Natural killer cell (primary cell): ENCODE results near the gene STAG2. TPM values are rescaled to one million over a fixed set of nuclear protein-coding genes. Genes with fewer than 3 reads are reported as not detected.

ENCODE experiments used
- ATAC-seq, 3 donors: fragments of 150-1000 bp in 2 of 3; fragments of 200-7000 bp in 1 of 3; cut with Tn5 transposase; 1 replicate in 1 of 3; 2 replicates in 2 of 3; pipeline ENCODE4 v1.10.0; 2021; ENCODE audit warnings: mild to moderate bottlenecking in 2 of 3, moderate library complexity in 2 of 3
- DNase-seq, 2 donors: peaks; one replicate each; pipeline versions ENCODE4 v3.0.0 to v3.0.0-alpha.2; 2013 to 2021; ENCODE audit warnings: mixed read lengths in 1 of 2
- H3K27ac ChIP-seq: one replicate; pipeline ENCODE4 v1.5.1; 2013; ENCODE audit warnings: mild to moderate bottlenecking, low read length
- H3K27me3 ChIP-seq: one replicate; pipeline ENCODE4 v1.6.1; 2013; ENCODE audit warnings: low read length; ENCODE audit not compliant: control insufficient read depth, insufficient read depth
- H3K36me3 ChIP-seq: one replicate; pipeline ENCODE4 v1.6.1; 2013; ENCODE audit warnings: low read length; ENCODE audit not compliant: control insufficient read depth, insufficient read depth
- H3K4me1 ChIP-seq: one replicate; pipeline ENCODE4 v1.6.1; 2013; ENCODE audit warnings: low read length; ENCODE audit not compliant: control insufficient read depth, insufficient read depth
- H3K4me3 ChIP-seq: one replicate; pipeline ENCODE4 v1.5.1; 2013; ENCODE audit warnings: low read length
- H3K9me3 ChIP-seq: one replicate; pipeline ENCODE4 v1.6.1; 2013; ENCODE audit warnings: low read length; ENCODE audit not compliant: control insufficient read depth, insufficient read depth
- H3K27ac Mint-ChIP-seq, 2 donors: one replicate each; pipeline ENCODE4 v1.8.0; 2022; ENCODE audit warnings: mild to moderate bottlenecking in 2 of 2, mixed read lengths in 2 of 2, moderate library complexity in 1 of 2
- H3K27me3 Mint-ChIP-seq, 2 donors: one replicate each; pipeline ENCODE4 v1.8.0; 2022; ENCODE audit warnings: low read depth in 2 of 2, mixed read lengths in 2 of 2
- H3K36me3 Mint-ChIP-seq: one replicate; pipeline ENCODE4 v1.8.0; 2022; ENCODE audit warnings: mixed read lengths
- H3K4me1 Mint-ChIP-seq, 2 donors: one replicate each; pipeline ENCODE4 v1.8.0; 2022; ENCODE audit warnings: mixed read lengths in 2 of 2
- H3K4me3 Mint-ChIP-seq: one replicate; pipeline ENCODE4 v1.8.0; 2022; ENCODE audit warnings: mild to moderate bottlenecking, moderate library complexity, mixed read lengths
- H3K9me3 Mint-ChIP-seq, 2 donors: one replicate each; pipeline ENCODE4 v1.8.0; 2022; ENCODE audit warnings: mixed read lengths in 2 of 2
- CTCF ChIP-seq: fragments of 200-600 bp; IDR thresholded peaks from one replicate; pipeline ENCODE4 v1.8.0; 2022; ENCODE audit warnings: antibody characterized with exemption
- WGBS: methylation state at CpG from one replicate; pipeline ENCODE4 v1.1.7; 2013; ENCODE audit warnings: missing lambda C conversion rate; ENCODE audit not compliant: insufficient coverage; 5-methylcytosine and 5-hydroxymethylcytosine counted together
- intact Hi-C: fragments of 100-400 bp; cut with micrococcal nuclease; formaldehyde crosslinking; loops from one replicate; pipeline ENCODE4 v1.14.2; 2022
- total RNA-seq, 4 donors: library from RNA; stranded (reverse); fragments of 120-200 nt in 1 of 4; gene quantifications; one replicate each; pipeline versions ENCODE4 v1.2.3 to v1.2.4, GENCODE V29; 2013 to 2022

The STAG2 gene
- total RNA-seq, 3 donors from 2014 or later (not counting 1 experiment from before 2014, with no cell fraction given), result 91.7 to 97.2 (median 92.4) TPM

DNA sequence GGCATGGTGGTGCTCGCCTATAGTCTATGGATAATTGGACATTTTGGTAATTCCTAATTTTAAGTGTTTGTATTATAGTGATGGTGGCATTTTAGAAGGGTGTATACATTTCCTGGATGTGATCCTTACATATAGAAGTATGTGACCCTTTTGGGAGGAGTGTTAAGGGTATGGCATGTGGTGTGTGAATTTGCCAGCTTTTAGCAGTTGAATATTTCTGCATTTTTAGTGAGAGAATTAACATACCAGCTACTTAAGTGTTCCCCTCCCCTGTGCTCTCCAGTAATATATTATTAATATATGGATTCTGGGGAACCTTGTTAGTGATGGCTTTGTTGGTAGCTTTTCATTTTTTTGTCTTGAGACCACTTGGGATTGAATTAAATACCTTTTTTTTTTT, 55.3 kb downstream of the STAG2 start:
- H3K9me3 Mint-ChIP-seq, result no peaks in the 10 kb centered on the region
- ATAC-seq, result no peak
- H3K4me1 ChIP-seq, result peaks cover 4% of the 10 kb centered on the region
- no peaks in the 10 kb centered on the region for H3K36me3 Mint-ChIP-seq
- H3K27ac Mint-ChIP-seq, result peak overlapping the region; percentile 48 to 59
- DNase-seq, result no peak
- no peak overlapping the region for H3K4me3 Mint-ChIP-seq
- 83% methylated on average over 1 of the region's 1 CpG for WGBS
- H3K9me3 ChIP-seq, result no peaks in the 10 kb centered on the region
- H3K4me3 ChIP-seq, result no peak overlapping the region
- no peak for TF ChIP-seq CTCF
- no peaks in the 10 kb centered on the region for H3K27me3 Mint-ChIP-seq
- intact Hi-C loops, result no loop called here
- no peaks in the 10 kb centered on the region for H3K36me3 ChIP-seq
- no peak overlapping the region for H3K27ac ChIP-seq
- H3K4me1 Mint-ChIP-seq, result peaks cover 24 to 27% of the 10 kb centered on the region in 2 donors
- H3K27me3 ChIP-seq, result no peaks in the 10 kb centered on the region

DNA sequence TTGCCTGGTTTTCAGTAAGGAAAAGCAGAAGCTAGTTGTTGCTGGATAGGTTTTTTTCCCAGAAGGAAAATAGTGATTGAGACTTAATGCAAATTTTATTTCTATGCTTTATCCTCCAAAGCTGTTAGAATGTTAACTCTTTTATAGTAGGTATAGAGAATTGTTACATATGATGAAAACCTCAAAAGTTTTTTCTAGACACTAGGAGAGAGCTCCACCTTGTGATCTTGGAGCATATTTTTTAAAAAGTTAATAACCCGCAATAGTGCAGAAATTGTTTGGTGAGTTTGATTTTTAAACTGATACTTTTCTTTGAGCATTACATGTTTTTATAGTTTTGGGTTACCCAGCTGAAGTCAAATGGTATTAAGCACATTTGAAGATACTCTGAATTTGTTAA, 56.5 kb downstream of the STAG2 start:
- Histone ChIP-seq H3K4me3 (no peak overlapping the region), H3K36me3 (peaks cover 3% of the 10 kb centered on the region), H3K9me3 (no peaks in the 10 kb centered on the region), H3K27ac (no peak overlapping the region), H3K27me3 (no peaks in the 10 kb centered on the region), H3K4me1 (peaks cover 4% of the 10 kb centered on the region)
- H3K27ac Mint-ChIP-seq, result peak overlapping the region; percentile 9 to 69
- no peaks in the 10 kb centered on the region for H3K9me3 Mint-ChIP-seq
- 40% methylated on average over 1 of the region's 1 CpG for WGBS
- TF ChIP-seq CTCF, result peak; percentile 27
- peak in 1 of 2 donors; percentile 35 for DNase-seq
- intact Hi-C loops, result no loop called here
- H3K4me3 Mint-ChIP-seq, result no peak overlapping the region
- H3K4me1 Mint-ChIP-seq, result peaks cover 14 to 15% of the 10 kb centered on the region in 2 donors
- H3K27me3 Mint-ChIP-seq, result no peaks in the 10 kb centered on the region
- no peaks in the 10 kb centered on the region for H3K36me3 Mint-ChIP-seq
- ATAC-seq, result peak in 2 of 3 donors; percentile 40 to 50

GRCh38 chrX:124023838-124024238, 62.3 kb downstream of the STAG2 start:
- H3K36me3 Mint-ChIP-seq, result no peaks in the 10 kb centered on the region
- ATAC-seq (no peak), DNase-seq (no peak)
- WGBS, result 65% methylated on average over 2 of the region's 3 CpGs
- H3K4me3 ChIP-seq, result no peak overlapping the region
- peaks cover 0 to 5% of the 10 kb centered on the region in 2 donors for H3K4me1 Mint-ChIP-seq
- peak overlapping the region; percentile 65 to 77 for H3K27ac Mint-ChIP-seq
- peaks cover 4% of the 10 kb centered on the region for H3K4me1 ChIP-seq
- H3K36me3 ChIP-seq, result peaks cover 7% of the 10 kb centered on the region
- H3K4me3 Mint-ChIP-seq, result no peak overlapping the region
- no peaks in the 10 kb centered on the region for H3K9me3 ChIP-seq
- intact Hi-C loops, result no loop called here
- no peaks in the 10 kb centered on the region for H3K27me3 Mint-ChIP-seq
- H3K9me3 Mint-ChIP-seq, result no peaks in the 10 kb centered on the region
- no peak overlapping the region for H3K27ac ChIP-seq
- H3K27me3 ChIP-seq, result no peaks in the 10 kb centered on the region
- no peak for TF ChIP-seq CTCF

DNA sequence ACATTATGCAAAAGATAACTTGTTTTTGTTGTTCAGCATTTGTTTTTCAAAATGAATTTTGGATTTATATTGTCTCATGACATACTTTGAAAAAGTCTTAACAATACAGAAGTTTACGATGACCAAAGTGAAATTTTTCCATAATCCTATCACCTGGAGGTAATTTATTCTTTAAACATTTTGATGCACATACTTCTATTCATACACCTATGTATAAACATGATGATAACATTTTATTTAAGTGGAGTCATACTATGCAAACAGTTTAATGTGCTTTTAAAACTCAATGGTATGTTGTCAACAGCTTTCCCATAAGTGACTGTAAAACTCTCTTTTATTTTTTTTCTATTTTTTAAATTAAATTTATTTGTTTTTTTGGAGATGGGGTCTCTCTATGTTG, 65.0 kb downstream of the STAG2 start:
- Histone ChIP-seq H3K9me3 (no peaks in the 10 kb centered on the region), H3K4me1 (no peaks in the 10 kb centered on the region), H3K27ac (no peak overlapping the region), H3K4me3 (no peak overlapping the region), H3K36me3 (peaks cover 7% of the 10 kb centered on the region), H3K27me3 (no peaks in the 10 kb centered on the region)
- Mint-ChIP-seq H3K27me3 (no peaks in the 10 kb centered on the region), H3K36me3 (no peaks in the 10 kb centered on the region), H3K27ac (no peak overlapping the region), H3K4me1 (peaks cover 0 to 5% of the 10 kb centered on the region in 2 donors), H3K4me3 (no peak overlapping the region), H3K9me3 (no peaks in the 10 kb centered on the region)
- DNase-seq, result no peak
- no CpG with 5 or more reads among the region's 1 CpG for WGBS
- no peak for ATAC-seq
- intact Hi-C loops, result no loop called here
- TF ChIP-seq CTCF, result no peak
